ENCODE measurements around the gene ZCCHC3.
"Not testable (repeated sequence)": the region's sequence is repeated elsewhere in the genome, so short reads cannot be mapped to it uniquely, and the experiment has no call there.

ZCCHC3 gene

GRCh38 chr20:297098-297924 is at the start of gene ZCCHC3:
Gene ZCCHC3, plus strand, starts transcription at chr20:297570. Its CDS starts 17 bp downstream, at chr20:297587.
- Histone ChIP-seq H3F3A (ENCODE audit: control insufficient read depth, insufficient read depth) (peaks cover 39% of the 10 kb centered on the region), H3K27me3 (ENCODE audit: control insufficient read depth, low read length) (no peaks in the 10 kb centered on the region), H3K4me1 (ENCODE audit: control insufficient read depth, low read length) (peaks cover 41% of the 10 kb centered on the region), H3K4me3 (ENCODE audit: low read length) (peak within 1 kb of the TSS; percentile 100), H3K79me2 (ENCODE audit: control insufficient read depth, low read length) (peaks cover 49% of the 10 kb centered on the region), H3K36me3 (ENCODE audit: control insufficient read depth, low read length) (peaks cover 35% of the 10 kb centered on the region), H3K27ac (ENCODE audit: low read depth, low read length) (peak within 1 kb of the TSS; percentile 58), H3K9me3 (ENCODE audit: control insufficient read depth, insufficient read depth, low read length) (no peaks in the 10 kb centered on the region), H4K20me1 (ENCODE audit: control insufficient read depth, insufficient read depth, low read depth, low read length) (peaks cover 20% of the 10 kb centered on the region), H3K9me2 (replicated peaks; ENCODE audit: control insufficient read depth, low read length) (no peaks in the 10 kb centered on the region), H3K4me2 (ENCODE audit: low read length) (peak within 1 kb of the TSS; percentile 98)
- TF ChIP-seq CTCF (IDR thresholded peaks at IDR 0.05; ENCODE audit: low read depth, low read length, poor library complexity, severe bottlenecking) (peak; percentile 16), EZH2phosphoT487 (IDR thresholded peaks at IDR 0.05; ENCODE audit: borderline replicate concordance, low read length) (no peak)

- Histone ChIP-seq H3K79me2 (ENCODE audit: control insufficient read depth, low read length) (no peaks in the 10 kb centered on the region), H3K9me3 (ENCODE audit: control insufficient read depth, insufficient read depth, low read length) (no peaks in the 10 kb centered on the region), H3K36me3 (ENCODE audit: control insufficient read depth, low read length) (no peaks in the 10 kb centered on the region), H4K20me1 (ENCODE audit: control insufficient read depth, insufficient read depth, low read depth, low read length) (no peaks in the 10 kb centered on the region), H3K9me2 (replicated peaks; ENCODE audit: control insufficient read depth, low read length) (no peaks in the 10 kb centered on the region), H3K4me3 (ENCODE audit: low read length) (no peak overlapping the region), H3K27me3 (ENCODE audit: control insufficient read depth, low read length) (peaks cover 2% of the 10 kb centered on the region; the same call in 1 of the 2 replicates), H3K27ac (ENCODE audit: low read depth, low read length) (no peak overlapping the region), H3F3A (ENCODE audit: control insufficient read depth, insufficient read depth) (no peaks in the 10 kb centered on the region), H3K4me2 (ENCODE audit: low read length) (no peak overlapping the region), H3K4me1 (ENCODE audit: control insufficient read depth, low read length) (no peaks in the 10 kb centered on the region)
- TF ChIP-seq EZH2phosphoT487 (IDR thresholded peaks at IDR 0.05; ENCODE audit: borderline replicate concordance, low read length), result no peak
- no peak for TF ChIP-seq CTCF (IDR thresholded peaks at IDR 0.05; ENCODE audit: low read depth, low read length, poor library complexity, severe bottlenecking)
These were observed 46.0 kb upstream of the ZCCHC3 start for GRCh38 chr20:251354-251753.

- TF ChIP-seq CTCF (IDR thresholded peaks at IDR 0.05; ENCODE audit: low read depth, low read length, poor library complexity, severe bottlenecking) (no peak), EZH2phosphoT487 (IDR thresholded peaks at IDR 0.05; ENCODE audit: borderline replicate concordance, low read length) (no peak)
- Histone ChIP-seq H3K79me2 (ENCODE audit: control insufficient read depth, low read length) (no peaks in the 10 kb centered on the region), H3K9me3 (ENCODE audit: control insufficient read depth, insufficient read depth, low read length) (no peaks in the 10 kb centered on the region), H3K27ac (ENCODE audit: low read depth, low read length) (no peak overlapping the region), H3K4me3 (ENCODE audit: low read length) (no peak overlapping the region), H3F3A (ENCODE audit: control insufficient read depth, insufficient read depth) (no peaks in the 10 kb centered on the region), H3K27me3 (ENCODE audit: control insufficient read depth, low read length) (peaks cover 8% of the 10 kb centered on the region), H3K4me1 (ENCODE audit: control insufficient read depth, low read length) (no peaks in the 10 kb centered on the region), H4K20me1 (ENCODE audit: control insufficient read depth, insufficient read depth, low read depth, low read length) (no peaks in the 10 kb centered on the region), H3K9me2 (replicated peaks; ENCODE audit: control insufficient read depth, low read length) (no peaks in the 10 kb centered on the region), H3K36me3 (ENCODE audit: control insufficient read depth, low read length) (no peaks in the 10 kb centered on the region), H3K4me2 (ENCODE audit: low read length) (no peak overlapping the region)
These were observed 44.6 kb upstream of the ZCCHC3 start for GRCh38 chr20:252801-253200.

GRCh38 chr20:253447-253846 is 43.9 kb upstream of the ZCCHC3 start:
- not testable (repeated sequence) for H3K4me3 ChIP-seq (ENCODE audit: low read length); H3K9me2 ChIP-seq (replicated peaks; ENCODE audit: control insufficient read depth, low read length); H4K20me1 ChIP-seq (ENCODE audit: control insufficient read depth, insufficient read depth, low read depth, low read length); H3K27ac ChIP-seq (ENCODE audit: low read depth, low read length); H3K4me2 ChIP-seq (ENCODE audit: low read length); H3F3A ChIP-seq (ENCODE audit: control insufficient read depth, insufficient read depth); H3K9me3 ChIP-seq (ENCODE audit: control insufficient read depth, insufficient read depth, low read length); H3K4me1 ChIP-seq (ENCODE audit: control insufficient read depth, low read length); H3K79me2 ChIP-seq (ENCODE audit: control insufficient read depth, low read length); H3K36me3 ChIP-seq (ENCODE audit: control insufficient read depth, low read length)
- peaks cover 14% of the 10 kb centered on the region for H3K27me3 ChIP-seq (ENCODE audit: control insufficient read depth, low read length)
